Mucosa of rectum (tissue), 2 donors: Measurements from ENCODE around the gene TMEM233.
"Not testable (repeated sequence)": the region's sequence is repeated elsewhere in the genome, so short reads cannot be mapped to it uniquely, and the experiment has no call there.

Experiments
- H3K27ac ChIP-seq, 2 donors: one replicate each; pipeline ENCODE4 v1.7.0; 2013; ENCODE audit warnings: inconsistent platforms in 2 of 2, low read depth in 2 of 2, low read length in 2 of 2
- H3K27me3 ChIP-seq, 2 donors: one replicate each; pipeline ENCODE4 v1.7.0; 2013; ENCODE audit warnings: low read length in 2 of 2; ENCODE audit not compliant: control insufficient read depth in 2 of 2, insufficient read depth in 2 of 2
- H3K36me3 ChIP-seq, 2 donors: one replicate each; pipeline ENCODE4 v1.7.0; 2013; ENCODE audit warnings: low read length in 2 of 2; ENCODE audit not compliant: control insufficient read depth in 2 of 2, insufficient read depth in 2 of 2
- H3K4me1 ChIP-seq, 2 donors: one replicate each; pipeline ENCODE4 v1.7.0; 2013; ENCODE audit warnings: low read length in 2 of 2, mild to moderate bottlenecking in 1 of 2; ENCODE audit not compliant: control insufficient read depth in 2 of 2, insufficient read depth in 2 of 2
- H3K4me3 ChIP-seq, 2 donors: one replicate each; pipeline ENCODE4 v1.7.0; 2013; ENCODE audit warnings: low read length in 2 of 2
- H3K9ac ChIP-seq, 2 donors: one replicate each; pipeline ENCODE4 v1.7.0; 2013; ENCODE audit warnings: low read length in 2 of 2, low read depth in 1 of 2, mild to moderate bottlenecking in 1 of 2
- H3K9me3 ChIP-seq, 2 donors: one replicate each; pipeline ENCODE4 v1.7.0; 2013; ENCODE audit warnings: low read length in 2 of 2; ENCODE audit not compliant: control insufficient read depth in 2 of 2
- donor health status: healthy.
- donor health status: Normal muscosa, but diverticular disease.

Gene TMEM233

DNA sequence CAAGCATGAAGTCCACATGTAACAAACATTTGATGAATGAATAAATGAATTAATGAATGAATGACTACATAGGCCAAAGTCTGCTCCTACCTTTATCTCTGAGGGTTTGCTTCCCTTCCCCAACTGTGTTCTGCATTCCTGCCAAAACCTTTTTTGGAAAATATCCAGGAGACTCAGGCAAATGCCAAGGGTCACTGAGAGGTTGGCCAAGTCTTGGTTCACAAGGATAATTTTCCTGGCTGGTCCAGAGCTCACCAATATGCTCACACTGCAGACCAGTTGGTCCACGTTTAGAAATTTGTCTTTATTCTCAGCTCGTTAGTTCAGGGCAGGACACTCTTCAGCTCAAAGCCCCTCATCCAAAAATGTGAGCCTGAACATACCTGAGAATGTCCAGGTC, 10.2 kb downstream of the TMEM233 start:
- no peak overlapping the region for H3K9ac ChIP-seq
- no peak overlapping the region for H3K27ac ChIP-seq
- no peaks in the 10 kb centered on the region for H3K4me1 ChIP-seq
- no peak overlapping the region for H3K4me3 ChIP-seq
- H3K27me3 ChIP-seq = peaks cover 0 to 5% of the 10 kb centered on the region in 2 donors
- H3K36me3 ChIP-seq = no peaks in the 10 kb centered on the region
- H3K9me3 ChIP-seq = no peaks in the 10 kb centered on the region

GRCh38 chr12:119609358-119609757, 15.8 kb downstream of the TMEM233 start:
- no peak overlapping the region for H3K9ac ChIP-seq
- H3K4me1 ChIP-seq = no peaks in the 10 kb centered on the region
- no peaks in the 10 kb centered on the region for H3K9me3 ChIP-seq
- no peak overlapping the region for H3K4me3 ChIP-seq
- no peaks in the 10 kb centered on the region for H3K27me3 ChIP-seq
- H3K27ac ChIP-seq = no peak overlapping the region
- H3K36me3 ChIP-seq = no peaks in the 10 kb centered on the region

DNA sequence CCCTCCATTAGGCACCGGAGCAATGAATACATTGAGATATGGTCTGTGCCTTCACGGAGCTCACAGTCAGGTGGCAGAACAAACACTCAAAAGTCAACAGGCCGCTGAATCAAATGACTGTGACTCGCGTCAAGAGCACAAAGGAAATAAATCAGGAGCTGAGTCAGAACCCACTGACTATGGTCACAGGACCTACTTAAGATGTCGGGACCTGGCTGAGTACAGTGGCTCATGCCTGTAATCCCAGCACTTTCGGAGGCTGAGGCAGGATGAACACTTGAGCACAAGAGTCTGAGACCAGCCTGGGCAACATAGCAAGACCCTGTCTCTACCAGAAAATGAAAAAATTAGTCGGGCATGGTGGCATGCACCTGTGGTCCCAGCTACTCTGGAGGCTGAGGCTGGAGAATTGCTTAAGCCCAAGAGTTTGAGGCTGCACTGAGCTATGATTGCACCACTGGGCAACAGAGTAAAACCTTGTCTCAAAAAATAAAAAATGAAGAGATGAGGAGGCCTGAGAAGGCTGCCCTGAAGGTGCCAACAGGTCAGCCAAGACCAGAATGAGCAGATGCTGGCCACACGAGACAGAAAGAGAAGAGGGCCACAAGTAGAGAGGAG, 19.9 kb downstream of the TMEM233 start:
- no peak overlapping the region for H3K9ac ChIP-seq
- H3K36me3 ChIP-seq = no peaks in the 10 kb centered on the region
- no peaks in the 10 kb centered on the region for H3K9me3 ChIP-seq
- no peaks in the 10 kb centered on the region for H3K27me3 ChIP-seq
- H3K4me3 ChIP-seq = no peak overlapping the region
- H3K4me1 ChIP-seq = no peaks in the 10 kb centered on the region
- no peak overlapping the region for H3K27ac ChIP-seq

DNA sequence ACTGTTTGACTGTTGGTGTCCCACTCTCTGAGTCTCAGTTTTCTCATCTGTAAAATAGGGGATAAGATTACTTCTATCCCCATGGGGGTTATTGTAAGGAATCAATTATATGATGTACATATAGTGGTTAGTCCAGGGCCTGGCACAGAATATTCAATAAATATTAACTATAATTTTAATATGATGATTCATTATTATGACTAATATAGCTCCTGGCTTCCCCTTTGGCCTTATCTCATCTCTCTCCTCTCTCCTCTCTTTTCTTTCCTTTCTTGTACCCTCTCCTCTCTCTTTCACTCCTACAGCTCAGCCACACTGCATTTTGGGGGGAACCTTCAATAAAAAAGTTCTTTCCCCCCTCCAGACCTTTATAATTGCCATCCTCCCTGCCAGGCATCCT, 21.1 kb downstream of the TMEM233 start:
- H3K9me3 ChIP-seq = no peaks in the 10 kb centered on the region
- no peaks in the 10 kb centered on the region for H3K4me1 ChIP-seq
- no peak overlapping the region for H3K9ac ChIP-seq
- H3K4me3 ChIP-seq = no peak overlapping the region
- H3K27ac ChIP-seq = no peak overlapping the region
- H3K36me3 ChIP-seq = no peaks in the 10 kb centered on the region
- H3K27me3 ChIP-seq = no peaks in the 10 kb centered on the region

DNA sequence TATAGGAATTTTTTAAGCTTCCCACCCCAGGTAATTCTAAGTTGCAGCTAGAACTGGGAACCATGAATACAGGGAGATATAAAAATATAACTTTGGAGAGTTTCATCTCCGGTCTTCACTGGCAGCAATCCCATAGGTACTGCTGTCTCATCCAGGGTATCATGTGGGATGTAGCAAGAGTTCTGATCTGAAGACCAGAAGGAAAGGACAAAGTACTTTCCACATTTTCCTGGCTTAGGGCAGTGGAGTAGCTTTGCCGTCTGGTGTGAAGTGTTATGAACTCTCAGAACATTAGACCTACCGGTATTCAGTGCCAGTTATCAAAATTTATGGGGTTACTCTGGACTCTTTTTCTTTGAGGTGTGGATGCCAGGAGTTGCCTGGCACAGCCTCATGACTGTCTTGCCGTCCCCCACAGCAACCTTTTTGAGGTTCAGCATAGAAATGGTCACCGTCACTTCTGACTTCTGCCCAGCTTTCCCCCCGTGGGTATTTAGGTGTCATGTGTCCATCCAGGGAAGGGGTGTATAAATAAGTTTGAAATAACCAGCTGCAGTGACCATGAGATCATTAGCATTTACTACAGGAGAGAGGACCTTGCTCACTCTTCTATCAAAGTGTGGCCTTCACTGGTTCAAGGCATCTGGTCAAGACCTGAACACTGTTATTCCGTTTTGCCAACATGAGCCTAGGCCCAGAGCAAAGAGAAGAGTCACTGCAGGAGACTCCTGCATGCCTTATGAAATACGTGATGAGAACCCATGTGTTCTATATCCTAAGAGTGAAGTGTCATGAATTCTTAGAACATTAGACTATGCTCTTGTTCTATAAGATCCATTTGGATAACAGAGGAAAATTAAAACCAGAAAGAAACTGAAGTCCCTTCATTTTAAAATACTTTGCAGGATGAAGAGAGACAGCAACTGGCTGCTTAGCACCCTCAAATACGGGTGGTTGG, 22.2 kb downstream of the TMEM233 start:
- Histone ChIP-seq H3K4me1 (no peaks in the 10 kb centered on the region), H3K9ac (no peak overlapping the region), H3K9me3 (no peaks in the 10 kb centered on the region), H3K27ac (no peak overlapping the region), H3K36me3 (no peaks in the 10 kb centered on the region), H3K4me3 (no peak overlapping the region), H3K27me3 (no peaks in the 10 kb centered on the region)

DNA sequence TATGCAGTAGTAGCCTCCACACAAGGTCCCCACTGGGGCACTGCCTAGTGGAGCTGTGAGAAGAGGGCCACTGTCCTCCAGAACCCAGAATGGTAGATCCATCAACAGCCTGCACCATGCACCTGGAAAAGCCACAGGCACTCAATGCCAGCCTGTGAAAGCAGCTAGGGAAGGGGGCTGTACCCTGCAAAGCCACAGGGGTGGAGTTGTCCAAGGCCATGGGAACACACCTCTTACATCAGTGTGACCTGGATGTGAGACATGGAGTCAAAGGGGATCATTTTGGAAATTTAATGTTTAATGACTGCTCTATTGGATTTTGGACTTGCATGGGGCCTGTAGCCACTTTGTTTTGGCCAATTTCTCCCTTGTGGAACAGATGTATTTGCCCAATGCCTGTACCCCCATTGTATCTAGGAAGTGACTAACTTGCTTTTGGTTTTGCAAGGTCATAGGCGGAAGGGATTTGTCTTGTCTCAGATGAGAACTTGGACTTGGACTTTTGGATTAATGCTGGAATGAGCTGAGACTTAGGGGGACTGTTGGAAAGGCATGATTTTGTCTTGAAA, 24.8 kb downstream of the TMEM233 start:
- H3K9me3 ChIP-seq = not testable (repeated sequence)

GRCh38 chr12:119620490-119620889, 26.9 kb downstream of the TMEM233 start:
- H3K4me3 ChIP-seq = no peak overlapping the region
- no peak overlapping the region for H3K9ac ChIP-seq
- H3K27me3 ChIP-seq = no peaks in the 10 kb centered on the region

More for the DNA sequence above, 24.8 kb downstream of the TMEM233 start:
- H3K27me3 ChIP-seq, H3K27ac ChIP-seq, H3K36me3 ChIP-seq, H3K4me3 ChIP-seq, H3K9ac ChIP-seq, H3K4me1 ChIP-seq: not testable (repeated sequence)

DNA sequence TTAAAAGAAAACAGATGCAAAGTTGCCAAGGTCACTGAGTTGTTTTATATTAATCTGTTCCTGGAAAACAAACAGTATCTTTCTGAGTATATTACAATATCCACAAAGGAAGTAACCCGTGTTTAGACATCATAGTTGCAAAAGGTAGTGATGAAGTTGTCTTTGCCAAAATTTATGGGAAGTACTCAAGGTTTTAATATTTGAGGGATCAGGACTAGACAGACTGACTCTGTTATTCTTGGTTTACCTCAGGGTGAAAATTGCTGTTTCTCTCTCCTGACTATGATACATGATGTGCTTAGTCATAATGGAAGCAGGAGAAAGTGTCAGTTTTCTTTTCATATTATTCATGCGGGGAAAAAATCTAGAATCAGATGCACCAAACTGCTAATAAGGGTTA, 28.3 kb downstream of the TMEM233 start:
- Histone ChIP-seq H3K9ac (no peak overlapping the region), H3K4me3 (no peak overlapping the region), H3K27me3 (no peaks in the 10 kb centered on the region), H3K36me3 (no peaks in the 10 kb centered on the region), H3K9me3 (no peaks in the 10 kb centered on the region), H3K27ac (no peak overlapping the region), H3K4me1 (no peaks in the 10 kb centered on the region)

More at GRCh38 chr12:119620490-119620889, 26.9 kb downstream of the TMEM233 start:
- Histone ChIP-seq H3K27ac (no peak overlapping the region), H3K36me3 (no peaks in the 10 kb centered on the region), H3K9me3 (no peaks in the 10 kb centered on the region), H3K4me1 (no peaks in the 10 kb centered on the region)

DNA sequence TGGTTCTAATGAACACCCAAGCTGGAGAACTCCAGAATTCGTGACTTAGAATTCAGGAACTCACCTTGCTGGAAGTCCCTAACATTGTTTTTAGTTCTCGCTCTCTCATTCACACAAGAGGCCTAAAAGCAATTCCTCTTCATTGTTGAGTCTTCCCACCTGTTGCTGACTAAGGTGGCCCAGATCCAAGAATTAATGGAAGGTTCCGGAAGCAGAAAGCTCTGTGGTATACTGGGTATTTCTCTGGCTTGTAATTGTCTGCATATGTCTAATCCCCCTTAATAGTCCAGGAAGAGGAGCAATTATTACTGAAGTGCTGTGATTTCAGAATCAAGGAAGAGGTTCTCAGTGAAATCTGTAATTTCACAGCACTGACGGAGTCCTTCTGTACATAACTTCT, 31.4 kb downstream of the TMEM233 start:
- Histone ChIP-seq H3K27ac (no peak overlapping the region), H3K36me3 (no peaks in the 10 kb centered on the region), H3K27me3 (no peaks in the 10 kb centered on the region)

DNA sequence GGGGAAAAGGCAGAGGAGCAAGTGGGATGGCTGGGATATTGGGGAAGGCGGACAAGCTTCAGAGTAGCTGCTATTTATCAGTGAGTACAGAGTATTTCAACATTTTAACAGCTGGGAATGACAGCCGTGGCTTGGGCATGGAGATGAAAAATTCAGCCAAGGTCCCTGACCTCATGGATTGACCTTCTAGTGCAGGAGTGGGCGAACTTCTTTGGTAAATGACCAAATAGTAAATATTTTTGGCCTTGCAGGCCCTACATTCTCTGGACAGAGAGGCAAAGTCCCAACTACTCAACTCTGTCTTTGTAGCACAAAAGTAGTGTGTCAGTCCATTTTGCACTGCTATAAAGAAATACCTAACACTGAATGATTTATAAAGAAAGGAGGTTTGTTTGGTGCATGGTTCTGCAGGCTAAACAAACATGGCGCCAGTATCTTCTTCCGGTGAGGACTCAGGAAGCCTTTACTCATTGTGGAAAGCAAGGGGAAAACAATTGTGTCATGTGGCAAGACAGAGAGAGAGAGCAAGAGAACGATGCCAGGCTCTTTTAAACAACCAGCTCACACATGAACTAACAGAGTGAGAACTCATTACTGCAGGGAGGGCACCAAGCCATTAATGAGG, 33.6 kb downstream of the TMEM233 start:
- Histone ChIP-seq H3K36me3 (no peaks in the 10 kb centered on the region), H3K9me3 (no peaks in the 10 kb centered on the region), H3K4me3 (no peak overlapping the region), H3K27ac (no peak overlapping the region), H3K27me3 (no peaks in the 10 kb centered on the region), H3K9ac (no peak overlapping the region), H3K4me1 (no peaks in the 10 kb centered on the region)

More for the DNA sequence above, 31.4 kb downstream of the TMEM233 start:
- Histone ChIP-seq H3K4me3 (no peak overlapping the region), H3K9me3 (no peaks in the 10 kb centered on the region), H3K9ac (no peak overlapping the region), H3K4me1 (no peaks in the 10 kb centered on the region)
